SK-N-SH (cell line): ENCODE measurements around the gene MBNL2. TPM values are rescaled to one million over a fixed set of nuclear protein-coding genes. Genes with fewer than 3 reads are reported as not detected.

ENCODE experiments used
- CTCF ChIA-PET: fragments of 300-600, 350-600 bp; formaldehyde crosslinking; extraction: SDS; loops from one replicate; lab custom pipeline; 2021; lab: Yijun Ruan, JAX
- POLR2A ChIA-PET: fragments of 350-600 bp; sonication (Branson Sonifier 250); formaldehyde crosslinking; extraction: SDS; loops from one replicate; lab custom pipeline; 2020; ENCODE audit warnings: antibody characterized with exemption, inconsistent platforms; lab: Yijun Ruan, JAX
- DNase-seq: peaks from one replicate; pipeline ENCODE4 v3.0.0; 2012
- H2AFZ ChIP-seq: fragments of 200-600 bp; sonication (generic); 2 replicates; pipeline ENCODE4 v1.8.1; 2016; ENCODE audit warnings: antibody characterized with exemption, mild to moderate bottlenecking, low read depth
- H3F3A ChIP-seq: fragments of 200-600 bp; sonication (generic); replicated peaks from 2 replicates; pipeline ENCODE3; 2016; ENCODE audit warnings: antibody characterized with exemption, mild to moderate bottlenecking; ENCODE audit not compliant: insufficient read depth
- H3K27ac ChIP-seq, 2 experiments: fragments of 200-500 bp in 1 of 2; fragments of 200-600 bp in 1 of 2; sonication (Bioruptor generic) in 1 of 2; sonication (generic), shearing (Covaris generic) in 1 of 2; 2 replicates each; pipeline versions ENCODE4 v1.5.1 to v1.6.1; 2014 to 2016; ENCODE audit warnings: low read depth in 2 of 2, inconsistent platforms in 1 of 2, low read length in 1 of 2, mild to moderate bottlenecking in 1 of 2, mixed read lengths in 1 of 2
- H3K27me3 ChIP-seq: fragments of 200-600 bp; sonication (generic), shearing (Covaris generic); 2 replicates; pipeline ENCODE4 v1.6.1; 2016; ENCODE audit warnings: mixed run types; ENCODE audit not compliant: insufficient read depth
- H3K36me3 ChIP-seq, 2 experiments: fragments of 200-500 bp in 1 of 2; fragments of 200-600 bp in 1 of 2; sonication (Bioruptor generic) in 1 of 2; sonication (generic) in 1 of 2; replicated peaks in 1 of 2; 2 replicates each; pipeline versions ENCODE3 to v1.5.1; 2014 to 2016; ENCODE audit warnings: low read length in 1 of 2, mild to moderate bottlenecking in 1 of 2; ENCODE audit not compliant: insufficient read depth in 2 of 2, control insufficient read depth in 1 of 2
- H3K4me1 ChIP-seq, 2 experiments: fragments of 200-500 bp in 1 of 2; fragments of 200-600 bp in 1 of 2; sonication (Bioruptor generic) in 1 of 2; sonication (generic), shearing (Covaris generic) in 1 of 2; 2 replicates each; pipeline versions ENCODE4 v1.5.1 to v1.6.1; 2014 to 2016; ENCODE audit warnings: low read depth in 1 of 2, low read length in 1 of 2, mixed run types in 1 of 2; ENCODE audit not compliant: insufficient read depth in 2 of 2, control insufficient read depth in 1 of 2
- H3K4me2 ChIP-seq: fragments of 200-600 bp; sonication (generic), shearing (Covaris generic); 2 replicates; pipeline ENCODE4 v1.6.1; 2017; ENCODE audit warnings: mixed run types
- H3K4me3 ChIP-seq, 2 experiments: fragments of 200-500 bp in 1 of 2; fragments of 200-600 bp in 1 of 2; sonication (Bioruptor generic) in 1 of 2; sonication (generic), shearing (Covaris generic) in 1 of 2; 2 replicates each; pipeline versions ENCODE4 v1.5.1 to v1.8.1; 2014 to 2016; ENCODE audit warnings: low read depth in 2 of 2, inconsistent platforms in 1 of 2, low read length in 1 of 2, mild to moderate bottlenecking in 1 of 2, mixed read lengths in 1 of 2, moderate library complexity in 1 of 2
- H3K79me2 ChIP-seq: fragments of 200-600 bp; sonication (generic); 2 replicates; pipeline ENCODE4 v1.8.1; 2017; ENCODE audit warnings: mild to moderate bottlenecking; ENCODE audit not compliant: insufficient read depth
- H3K9ac ChIP-seq: fragments of 200-600 bp; sonication (generic); 2 replicates; pipeline ENCODE4 v1.6.1; 2017; ENCODE audit warnings: mixed run types
- H3K9me2 ChIP-seq: fragments of 200-600 bp; sonication (generic); 2 replicates; pipeline ENCODE4 v1.6.1; 2017; ENCODE audit warnings: mixed run types
- H3K9me3 ChIP-seq: fragments of 200-600 bp; sonication (generic); 2 replicates; pipeline ENCODE4 v1.6.1; 2017; ENCODE audit warnings: mixed run types, mild to moderate bottlenecking, moderate library complexity
- H4K20me1 ChIP-seq: fragments of 200-600 bp; sonication (generic); 2 replicates; pipeline ENCODE4 v1.6.1; 2017; ENCODE audit warnings: mild to moderate bottlenecking, mixed run types; ENCODE audit not compliant: insufficient read depth
- EP300 ChIP-seq, 2 experiments: IDR thresholded peaks; 2 replicates each; pipeline versions ENCODE4 v1.4.0 to v1.6.1; 2012; ENCODE audit warnings: borderline replicate concordance in 1 of 2, low read depth in 1 of 2, low read length in 1 of 2
- EZH2phosphoT487 ChIP-seq: fragments of 200-600 bp; sonication (generic); IDR thresholded peaks from 2 replicates; pipeline ENCODE4 v1.6.1; 2017; ENCODE audit warnings: low read depth, mixed run types, mild to moderate bottlenecking, antibody characterized with exemption, moderate library complexity, borderline replicate concordance
- FOSL2 ChIP-seq: IDR thresholded peaks from 2 replicates; pipeline ENCODE4 v1.4.0; 2012; ENCODE audit warnings: low read depth, mild to moderate bottlenecking, moderate library complexity, borderline replicate concordance
- FOXM1 ChIP-seq: IDR thresholded peaks from 2 replicates; pipeline ENCODE4 v1.4.0; 2012; ENCODE audit warnings: low read depth, mild to moderate bottlenecking
- IRF3 ChIP-seq: fragments of 150-350 bp; IDR thresholded peaks from 2 replicates; pipeline ENCODE4 v1.6.1; 2016; ENCODE audit warnings: mild to moderate bottlenecking, low read depth, low read length
- MAX ChIP-seq: IDR thresholded peaks from 2 replicates; pipeline ENCODE4 v1.4.0; 2012; ENCODE audit warnings: low read depth
- POLR2AphosphoS5 ChIP-seq: IDR thresholded peaks from 2 replicates; pipeline ENCODE4 v1.6.1; 2012; ENCODE audit warnings: low read depth, low read length
- RAD21 ChIP-seq: IDR thresholded peaks from 2 replicates; pipeline ENCODE4 v1.6.1; 2012; ENCODE audit warnings: mild to moderate bottlenecking, low read length
- REST ChIP-seq: IDR thresholded peaks from 2 replicates; pipeline ENCODE4 v1.6.1; 2012; ENCODE audit warnings: mild to moderate bottlenecking, low read depth, low read length, moderate library complexity
- RFX5 ChIP-seq: IDR thresholded peaks from 2 replicates; pipeline ENCODE4 v1.6.1; 2012; ENCODE audit warnings: mild to moderate bottlenecking, improper control_type of control experiment, low read length
- SIN3A ChIP-seq: IDR thresholded peaks from 2 replicates; pipeline ENCODE4 v1.6.1; 2012; ENCODE audit warnings: low read depth, mild to moderate bottlenecking, low read length, moderate library complexity, borderline replicate concordance
- TAF1 ChIP-seq: IDR thresholded peaks from 2 replicates; pipeline ENCODE4 v1.6.1; 2012; ENCODE audit warnings: low read depth, mild to moderate bottlenecking, low read length, moderate library complexity, borderline replicate concordance
- TCF12 ChIP-seq: IDR thresholded peaks from 2 replicates; pipeline ENCODE4 v1.4.0; 2012
- TEAD4 ChIP-seq: IDR thresholded peaks from 2 replicates; pipeline ENCODE4 v1.4.0; 2012; ENCODE audit warnings: mild to moderate bottlenecking, borderline replicate concordance; ENCODE audit not compliant: insufficient read depth
- USF2 ChIP-seq: fragments of 150-350 bp; IDR thresholded peaks from 2 replicates; pipeline ENCODE4 v1.6.1; 2017; ENCODE audit warnings: antibody characterized with exemption, low read length, low read depth, borderline replicate concordance
- YY1 ChIP-seq: IDR thresholded peaks from 2 replicates; pipeline ENCODE4 v1.4.0; 2012; ENCODE audit warnings: low read depth, mild to moderate bottlenecking
- WGBS: methylation state at CpG from one replicate; pipeline ENCODE4 v1.1.6; 2017; ENCODE audit warnings: low lambda C conversion rate; 5-methylcytosine and 5-hydroxymethylcytosine counted together
- polyA plus RNA-seq, 3 experiments: library from polyadenylated mRNA; depleted of rRNA; stranded (reverse); fragments of >200 nt; gene quantifications; 2 replicates each; pipeline ENCODE4 v1.2.3, GENCODE V29; 2012

Gene MBNL2
- polyA plus RNA-seq, 1 of the 3 experiments (the other 2 are of a cell fraction): 24.5 TPM

- TF ChIP-seq REST (no peak), IRF3 (no peak), TEAD4 (no peak), POLR2AphosphoS5 (no peak), MAX (no peak), RAD21 (no peak), RFX5 (no peak)
Measured at GRCh38 chr13:97321616-97322321, 99.6 kb downstream of the MBNL2 start (continued).

- H3K36me3 ChIP-seq: peaks cover 2 to 15% of the 10 kb centered on the region in 2 experiments
- WGBS: 79% methylated on average over 3 of the region's 3 CpGs
- H3K4me1 ChIP-seq: peaks cover 21 to 33% of the 10 kb centered on the region in 2 experiments
- POLR2A ChIA-PET: no interaction called here
- no peaks in the 10 kb centered on the region for H3K9me3 ChIP-seq
- H3K27me3 ChIP-seq: no peaks in the 10 kb centered on the region
- H3K9me2 ChIP-seq: no peaks in the 10 kb centered on the region
- no peak overlapping the region for H3K4me3 ChIP-seq
- H3K4me2 ChIP-seq: peak overlapping the region; percentile 6; the same call in 1 of the 2 replicates
- no peak for DNase-seq
- H3F3A ChIP-seq: peaks cover 39% of the 10 kb centered on the region
- no peak overlapping the region for H2AFZ ChIP-seq
- H3K9ac ChIP-seq: no peak overlapping the region
- CTCF ChIA-PET: interaction anchor here (1.4 kb wide), 1 partner anchor 213 kb away, joined by 5 read pairs; no protein-coding TSS in a partner anchor
- peaks cover 9% of the 10 kb centered on the region for H4K20me1 ChIP-seq
- peaks cover 98% of the 10 kb centered on the region for H3K79me2 ChIP-seq
- H3K27ac ChIP-seq: peak overlapping the region in 1 of 2 experiments; percentile 25; a peak in 1 of 4 replicates
- TF ChIP-seq EP300 (IDR thresholded peaks at IDR 0.05; ENCODE audit: borderline replicate concordance in 1 of 2, low read depth in 1 of 2, low read length in 1 of 2): no peak
- peak; percentile 42; the same call in 1 of the 2 replicates for TF ChIP-seq TCF12
- peak; percentile 14; the same call in 1 of the 2 replicates for TF ChIP-seq FOSL2
- no peak for TF ChIP-seq TAF1
- peak; percentile 57; the same call in 1 of the 2 replicates for TF ChIP-seq TEAD4
- no peak for TF ChIP-seq USF2
- no peak for TF ChIP-seq REST
- TF ChIP-seq EZH2phosphoT487: no peak
- TF ChIP-seq SIN3A: no peak
- peak; percentile 75; the same call in 1 of the 2 replicates for TF ChIP-seq YY1
- no peak for TF ChIP-seq FOXM1
Measured at GRCh38 chr13:97322740-97323342, 100.7 kb downstream of the MBNL2 start.
